PC-9 (cell line): ENCODE data around the gene ZC4H2.

Experiments
- CTCF ChIP-seq: fragments of 200-600 bp; sonication (generic); conservative IDR thresholded peaks from 2 replicates; pipeline ENCODE4 v1.6.1; 2017; ENCODE audit warnings: mixed run types, antibody characterized with exemption, mild to moderate bottlenecking, moderate library complexity
- EZH2 ChIP-seq: fragments of 200-600 bp; sonication (generic); IDR thresholded peaks from 2 replicates; pipeline ENCODE4 v1.8.0; 2017; ENCODE audit warnings: antibody characterized with exemption, low read depth

- TF ChIP-seq CTCF (no peak), EZH2 (no peak)
Measured at GRCh38 chrX:64994131-64994798, 18.0 kb upstream of the ZC4H2 start.
